ENCODE measurements around the gene COX4I2.
A peak's percentile ranks its signal among the peaks of the same experiment; 100 is the strongest.
"Not testable (repeated sequence)": the region's sequence is repeated elsewhere in the genome, so short reads cannot be mapped to it uniquely, and the experiment has no call there.

The COX4I2 gene

GRCh38 chr20:31637660-31638059 lies at the start of gene COX4I2:
TSS of gene COX4I2 (plus strand) at chr20:31637912. CDS start at chr20:31639018, 1,106 bp downstream.
- no peak for DNase-seq

DNA sequence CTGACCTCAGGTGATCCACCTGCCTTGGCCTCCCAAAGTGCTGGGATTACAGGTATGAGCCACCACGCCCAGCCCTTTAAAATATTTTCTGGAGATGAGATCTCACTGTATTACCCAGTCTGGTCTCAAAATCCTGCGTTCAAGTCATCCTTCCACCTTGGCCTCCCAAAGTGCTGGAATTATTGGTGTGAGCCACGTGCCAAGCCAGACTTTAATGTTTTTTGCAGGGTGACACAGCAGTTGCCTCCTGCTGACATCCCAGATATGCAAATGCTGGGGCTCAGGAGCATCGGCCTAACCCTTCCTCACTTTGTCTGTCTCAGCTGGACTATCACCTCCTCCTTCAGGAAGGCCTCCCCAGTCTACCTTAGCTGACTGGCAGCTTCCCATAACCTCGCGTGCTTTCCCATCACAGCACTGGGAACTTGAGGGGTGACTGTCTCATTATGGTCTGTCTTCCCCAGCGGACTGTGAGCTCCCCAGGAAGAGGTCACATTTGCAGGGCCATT lies 46.9 kb upstream of the COX4I2 start:
- no peak for DNase-seq

DNA sequence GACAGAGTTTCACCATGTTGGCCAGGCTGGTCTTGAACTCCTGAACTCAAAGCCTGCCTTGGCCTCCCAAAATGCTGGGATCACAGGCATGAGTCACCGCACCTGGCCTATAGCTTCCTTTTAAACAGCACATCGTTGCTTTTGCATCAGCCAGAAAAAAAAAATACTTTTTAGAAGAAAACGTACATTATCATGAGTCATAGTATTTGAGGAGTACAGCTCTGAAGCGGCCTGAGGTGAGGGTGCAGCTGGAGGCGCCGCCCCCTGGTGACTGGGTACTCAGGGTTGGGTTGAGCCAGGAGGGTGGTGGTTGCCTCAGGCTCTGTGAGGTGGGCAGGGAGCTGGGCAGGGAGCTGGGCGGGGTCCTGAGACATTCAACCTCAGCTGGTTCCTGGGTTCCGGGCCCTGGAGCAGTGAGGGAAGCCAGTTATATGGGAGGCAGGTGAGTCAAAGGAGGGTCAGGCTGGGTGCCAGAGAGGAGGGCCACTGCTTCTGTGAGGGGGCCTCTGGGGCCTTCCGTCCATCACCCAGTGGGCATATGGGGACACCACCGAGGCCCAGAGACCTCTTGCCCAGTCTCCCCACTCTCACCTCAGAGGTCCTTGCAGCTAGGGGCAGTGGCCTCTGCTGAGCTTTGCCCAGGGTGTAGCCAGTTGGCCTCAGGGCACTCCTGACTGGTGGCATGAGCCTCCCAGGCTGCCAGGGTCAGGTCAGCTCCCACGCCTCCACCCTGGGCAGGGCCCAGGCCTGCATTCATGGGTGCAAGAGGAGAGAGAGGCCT lies 44.3 kb upstream of the COX4I2 start:
- DNase-seq = no peak

DNA sequence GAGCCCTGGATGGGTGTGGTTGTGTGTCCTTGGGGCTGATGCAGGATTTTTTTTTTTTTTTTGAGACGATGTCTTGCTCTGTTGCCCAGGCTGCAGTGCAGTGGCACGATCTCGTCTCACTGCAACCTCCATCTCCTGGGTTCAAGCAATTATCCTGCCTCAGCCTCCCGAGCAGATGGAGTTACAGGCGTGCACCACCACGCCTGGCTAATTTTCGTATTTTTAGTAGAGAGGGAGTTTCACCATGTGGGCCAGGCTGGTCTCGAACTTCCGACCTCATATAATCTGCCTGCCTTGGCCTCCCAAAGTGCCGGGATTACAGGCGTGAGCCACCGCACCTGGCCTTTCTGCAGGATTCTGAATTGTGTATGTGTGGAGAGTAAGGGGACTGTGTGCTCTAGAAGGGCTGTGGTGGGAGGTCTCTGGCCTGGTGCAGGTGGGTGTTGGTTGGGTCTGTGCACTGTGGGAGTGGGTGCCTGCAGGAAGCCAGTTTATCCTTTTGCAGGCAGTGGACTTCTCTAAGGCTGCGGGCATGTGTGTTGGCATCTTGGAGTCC lies 43.6 kb upstream of the COX4I2 start:
- DNase-seq = no peak

DNA sequence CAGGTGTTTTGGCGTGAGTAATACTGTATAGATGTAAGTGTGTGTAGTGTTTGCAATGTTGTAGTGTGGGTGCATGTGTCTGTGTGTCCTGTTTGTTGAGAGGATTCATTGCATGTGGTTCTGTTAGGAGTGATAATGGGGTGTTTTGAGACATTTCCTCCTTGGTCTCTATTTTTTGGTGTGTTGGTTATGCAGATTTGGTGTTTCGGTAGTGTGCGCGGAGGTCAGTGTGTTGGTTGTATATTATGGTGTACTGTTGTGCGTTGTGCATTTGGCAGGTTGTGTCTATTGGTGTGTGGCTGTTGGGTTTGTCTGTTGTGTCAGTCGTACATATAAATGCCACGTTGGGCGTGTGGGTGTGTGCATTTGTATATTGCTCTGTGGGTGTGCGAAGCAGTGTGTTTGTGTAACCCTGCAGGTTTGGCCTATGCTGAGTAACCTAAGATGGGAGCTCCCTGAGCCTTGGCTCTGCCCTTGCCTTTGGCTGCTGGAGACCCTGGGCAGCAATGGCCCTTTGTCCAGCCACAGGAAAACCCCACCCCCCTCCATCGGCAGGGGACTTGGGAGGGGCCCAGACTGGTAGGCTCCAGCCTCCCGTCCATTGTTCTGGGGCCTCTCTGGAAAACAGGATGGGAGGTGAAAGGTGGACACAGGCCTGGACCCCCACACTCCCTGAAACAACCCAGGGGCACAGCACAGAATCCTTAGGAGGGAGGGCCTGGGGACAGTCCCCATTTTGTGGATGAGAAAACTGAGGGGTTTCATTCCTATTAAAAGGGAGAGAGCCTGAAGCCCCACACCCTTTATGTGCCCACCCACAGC lies 42.9 kb upstream of the COX4I2 start:
- DNase-seq = no peak

DNA sequence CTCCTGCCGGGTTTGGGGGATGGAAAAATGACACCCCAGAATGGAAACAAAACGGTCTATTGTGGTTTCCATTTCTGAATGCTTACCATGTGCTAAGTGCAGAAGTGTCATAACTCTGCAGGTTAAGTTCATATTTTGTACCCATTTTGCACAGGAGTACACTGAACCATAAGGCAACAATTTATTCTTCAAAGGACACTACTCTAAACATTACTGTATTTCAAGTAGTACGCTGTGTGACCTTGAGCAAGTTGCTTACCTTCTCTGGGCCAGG lies 42.4 kb upstream of the COX4I2 start:
- no peak for DNase-seq

DNA sequence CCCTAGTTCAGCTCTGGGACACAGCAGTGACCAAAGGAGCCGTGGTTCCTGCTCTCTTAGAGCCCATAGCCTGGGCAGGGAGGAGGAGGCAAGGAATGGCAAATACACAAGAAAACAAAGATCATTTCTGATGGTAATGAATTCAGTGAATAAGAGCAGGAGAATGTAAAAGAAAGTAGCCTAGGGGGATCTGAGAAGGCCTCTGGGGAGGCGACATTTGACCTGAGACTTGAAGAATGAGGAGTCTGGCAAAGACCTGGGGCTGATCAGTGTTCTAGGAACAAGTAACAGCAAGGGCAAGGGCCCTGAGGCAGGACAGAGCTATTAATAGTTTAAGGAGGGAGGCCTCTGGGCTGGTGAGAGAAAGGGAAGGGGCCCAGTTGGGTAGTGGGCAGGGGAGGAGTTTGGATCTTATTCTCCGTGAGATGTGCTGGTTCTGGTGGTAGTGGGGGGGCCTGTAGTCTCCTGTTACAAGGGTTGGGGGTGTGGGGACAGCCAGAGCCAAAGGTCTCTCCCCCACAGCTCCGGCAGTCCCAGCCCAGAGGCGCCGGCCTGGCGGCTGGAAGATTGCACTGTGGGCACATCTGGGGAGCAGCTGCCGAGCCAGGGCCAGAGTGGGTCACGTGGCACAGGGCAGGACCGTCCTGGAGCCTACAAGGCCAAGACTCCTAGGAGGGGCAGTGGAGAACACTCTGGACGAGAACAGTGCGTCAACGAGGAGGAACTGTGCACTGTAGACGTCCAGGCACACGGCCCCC lies 41.9 kb upstream of the COX4I2 start:
- no peak for DNase-seq

GRCh38 chr20:31596412-31596715 lies 41.3 kb upstream of the COX4I2 start:
- DNase-seq = not testable (repeated sequence)

DNA sequence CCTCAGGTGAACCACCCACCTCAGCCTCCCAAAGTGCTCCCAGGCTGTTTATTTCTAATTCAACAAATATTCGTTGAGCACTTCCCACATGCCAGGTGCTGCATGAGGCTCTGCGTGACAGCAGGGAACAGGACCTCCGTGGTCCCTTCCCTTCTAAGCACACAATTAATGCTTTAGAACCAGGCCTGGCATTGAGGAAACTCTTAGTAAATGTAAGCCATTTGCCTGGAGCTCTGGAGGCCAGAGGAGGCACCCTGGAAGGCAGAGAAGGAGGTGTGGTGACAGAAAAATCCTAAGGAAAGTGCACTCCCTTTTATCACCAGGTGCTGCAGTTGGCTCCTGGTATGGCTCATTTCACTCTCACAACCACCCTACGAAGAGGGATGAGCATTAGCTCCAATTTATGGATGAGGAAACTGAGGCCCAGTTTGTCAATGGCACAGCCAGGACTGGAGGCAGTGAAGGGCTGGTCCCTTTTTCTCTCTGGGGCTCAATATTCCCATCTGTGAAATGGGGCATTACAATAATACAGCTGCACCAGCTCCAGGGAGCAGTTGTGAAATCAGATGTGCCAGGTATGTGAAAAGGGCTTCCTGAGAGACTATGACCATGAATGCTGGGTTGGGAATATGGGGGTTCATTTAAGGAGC lies 40.8 kb upstream of the COX4I2 start:
- DNase-seq = no peak

GRCh38 chr20:31597481-31597855 lies 40.2 kb upstream of the COX4I2 start:
- DNase-seq = no peak

GRCh38 chr20:31602431-31602778 lies 35.3 kb upstream of the COX4I2 start:
- DNase-seq = no peak

DNA sequence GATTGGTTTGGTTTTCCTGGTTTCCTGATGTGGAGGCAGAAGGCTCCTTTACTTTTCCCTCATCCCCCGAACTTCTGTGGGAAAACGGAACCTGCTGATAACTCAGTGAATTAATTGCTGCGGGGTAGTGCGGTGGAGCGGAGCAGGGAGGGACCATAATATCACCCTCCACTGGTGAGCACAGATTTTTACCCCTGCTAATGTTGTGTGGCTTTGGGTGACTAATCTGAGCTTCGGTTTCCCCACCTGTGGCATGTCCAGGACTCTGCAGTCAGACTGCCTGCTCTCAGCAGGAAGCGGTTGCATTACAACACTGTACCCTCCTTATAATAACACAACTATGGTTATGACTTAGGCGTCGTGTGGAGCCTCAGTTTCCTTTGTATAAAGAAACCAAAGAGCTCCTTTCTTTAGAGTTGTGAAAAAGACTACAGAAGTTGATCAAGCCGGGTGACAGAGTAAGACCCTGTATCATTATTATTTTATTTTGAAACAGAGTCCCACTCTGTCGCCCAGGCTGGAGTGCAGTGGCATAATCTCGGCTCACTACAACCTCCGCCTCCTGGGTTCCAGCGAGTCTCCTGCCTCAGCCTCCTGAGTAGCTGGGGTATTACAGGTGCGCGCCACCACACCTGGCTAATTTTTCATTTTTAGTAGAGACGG lies 34.8 kb upstream of the COX4I2 start:
- no peak for DNase-seq

DNA sequence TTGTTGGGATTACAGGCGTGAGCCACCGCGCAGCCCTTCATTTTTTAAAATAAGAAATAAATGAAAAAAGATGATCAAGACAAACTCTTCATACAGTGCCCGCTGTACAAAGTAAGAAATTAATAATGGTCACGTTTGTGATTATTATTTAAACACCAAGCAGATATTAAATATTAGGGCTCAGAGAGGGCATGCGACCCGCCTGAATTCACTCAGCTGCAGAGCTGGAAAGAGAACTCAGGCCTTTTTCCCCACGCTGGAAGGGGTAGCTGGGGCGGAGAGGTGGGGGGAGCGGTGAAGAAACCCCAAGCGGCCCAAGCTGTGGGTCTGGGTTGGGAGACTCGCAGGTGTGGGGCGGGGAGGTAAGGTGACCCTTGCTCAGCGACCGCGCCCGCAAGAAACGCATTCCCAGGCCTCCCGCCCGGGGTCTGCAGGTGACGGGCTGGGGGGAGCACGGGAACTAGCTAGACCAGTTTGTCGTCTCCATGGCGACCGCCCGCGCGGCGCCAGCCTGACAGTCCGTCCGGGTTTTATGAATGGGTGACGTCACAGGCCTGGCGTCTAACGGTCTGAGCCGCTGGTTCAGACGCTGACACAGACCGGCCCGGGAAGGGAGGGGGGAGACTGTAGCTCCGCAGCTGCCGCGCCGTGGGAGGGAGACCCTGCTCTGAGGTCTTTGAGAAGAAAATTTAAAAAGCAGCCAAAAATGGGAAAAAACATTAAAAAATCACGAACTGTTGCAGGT lies 33.7 kb upstream of the COX4I2 start:
- DNase-seq = peak; percentile 92

DNA sequence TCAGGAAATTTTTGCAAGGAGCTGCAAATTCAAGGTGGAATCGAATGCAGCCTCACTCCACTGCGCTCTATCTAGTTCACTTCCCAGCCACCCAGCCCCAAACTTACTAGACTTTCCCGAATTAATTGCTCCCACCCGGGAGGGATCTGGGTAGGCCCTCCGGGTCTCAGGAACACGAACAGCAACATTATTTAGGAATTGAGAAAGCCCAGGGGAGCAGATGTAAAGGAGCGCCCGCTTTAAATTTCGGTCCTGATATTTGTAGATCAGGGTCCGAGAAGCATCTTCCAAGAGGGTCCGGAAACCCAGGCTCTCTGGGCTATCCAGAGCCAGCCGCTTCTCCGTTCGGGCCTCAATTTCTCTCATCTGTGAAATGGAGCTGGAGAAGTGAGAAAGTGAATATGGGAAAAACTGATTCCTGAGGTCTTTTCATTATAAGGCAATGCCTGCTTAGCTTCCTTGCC lies 33.1 kb upstream of the COX4I2 start:
- no peak for DNase-seq

- DNase-seq = peak; percentile 93
Measured at GRCh38 chr20:31605031-31605901, 32.4 kb upstream of the COX4I2 start, which contains the start of gene ID1. TSS of gene ID1 (plus strand) at chr20:31605289. CDS start at chr20:31605388, 99 bp downstream.

DNA sequence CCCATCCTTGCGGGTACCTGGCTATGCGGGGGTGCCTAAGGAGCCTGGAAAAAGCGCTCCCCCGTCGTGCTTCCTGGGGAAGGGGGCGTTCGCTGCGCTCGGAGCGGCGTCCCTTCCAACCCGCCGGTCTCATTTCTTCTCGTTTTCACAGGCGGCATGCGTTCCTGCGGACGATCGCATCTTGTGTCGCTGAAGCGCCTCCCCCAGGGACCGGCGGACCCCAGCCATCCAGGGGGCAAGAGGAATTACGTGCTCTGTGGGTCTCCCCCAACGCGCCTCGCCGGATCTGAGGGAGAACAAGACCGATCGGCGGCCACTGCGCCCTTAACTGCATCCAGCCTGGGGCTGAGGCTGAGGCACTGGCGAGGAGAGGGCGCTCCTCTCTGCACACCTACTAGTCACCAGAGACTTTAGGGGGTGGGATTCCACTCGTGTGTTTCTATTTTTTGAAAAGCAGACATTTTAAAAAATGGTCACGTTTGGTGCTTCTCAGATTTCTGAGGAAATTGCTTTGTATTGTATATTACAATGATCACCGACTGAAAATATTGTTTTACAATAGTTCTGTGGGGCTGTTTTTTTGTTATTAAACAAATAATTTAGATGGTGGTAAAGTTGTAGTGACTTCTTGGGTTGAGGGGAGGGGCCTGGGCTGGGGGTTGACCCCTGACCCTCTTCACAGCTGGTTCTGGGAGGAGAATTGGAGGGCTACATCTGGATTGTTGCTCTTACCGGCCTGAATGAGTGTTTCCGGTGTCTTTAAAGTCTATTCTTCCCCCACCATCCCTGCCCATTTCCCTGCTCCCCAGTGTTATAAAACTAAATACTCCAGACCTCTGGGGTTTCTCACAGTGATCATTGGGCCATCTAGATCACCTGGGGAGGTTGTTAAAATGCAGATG lies 31.6 kb upstream of the COX4I2 start:
- peak; percentile 77 for DNase-seq

- no peak for DNase-seq
Measured at GRCh38 chr20:31606804-31607639, 30.7 kb upstream of the COX4I2 start.

GRCh38 chr20:31607640-31608250 lies 30.0 kb upstream of the COX4I2 start:
- no peak for DNase-seq
